HepG2 (cell line): Measurements from ENCODE around the gene C16orf78. TPM values are rescaled to one million over a fixed set of nuclear protein-coding genes. Genes with fewer than 3 reads are reported as not detected.

Source experiments
- ATAC-seq: fragments of 200-7000 bp; cut with Tn5 transposase; 3 replicates; pipeline ENCODE4 v1.9.1; 2020; ENCODE audit warnings: mild to moderate bottlenecking, moderate library complexity
- BruUV-seq: library from RNA; stranded (reverse); fragments of 400-500 nt; replicated peaks from 2 replicates; lab custom pipeline; 2021; lab: Mats Ljungman, UMichigan
- CTCF ChIA-PET: fragments of 300-600 bp; formaldehyde crosslinking; extraction: SDS; loops from one replicate; lab custom pipeline; 2021; ENCODE audit warnings: low total read pairs, inconsistent platforms, low intra/inter-chr PET ratio; lab: Yijun Ruan, JAX
- POLR2A ChIA-PET: fragments of 350-600 bp; sonication (Branson Sonifier 250); formaldehyde crosslinking; loops from one replicate; lab custom pipeline; 2020; ENCODE audit warnings: antibody characterized with exemption, inconsistent platforms; lab: Yijun Ruan, JAX
- DNase-seq: peaks from one replicate; pipeline ENCODE4 v3.0.0-alpha.2; 2015; ENCODE audit warnings: low spot score
- FAIRE-seq: peaks from 3 replicates; lab custom pipeline; 2011; peaks lifted over from hg19 to GRCh38; lab: Jason Lieb, UNC
- H2AFZ ChIP-seq: one replicate; pipeline ENCODE4 v1.6.1; 2011; ENCODE audit warnings: low read length, inconsistent platforms
- H3K27ac ChIP-seq: fragments of 300-600 bp; 3 replicates; pipeline ENCODE4 v1.8.0; 2011; ENCODE audit warnings: mixed run types, mild to moderate bottlenecking, mixed read lengths, low read length, inconsistent platforms; ENCODE audit not compliant: insufficient read depth; ENCODE audit errors: extremely low read length
- H3K27me3 ChIP-seq, 2 experiments: fragments of 200-600 bp in 1 of 2; 2 replicates in 1 of 2; 3 replicates in 1 of 2; pipeline versions ENCODE4 v1.6.0 to v1.8.0; 2011; ENCODE audit warnings: low read length in 2 of 2, mild to moderate bottlenecking in 2 of 2, moderate library complexity in 2 of 2, inconsistent platforms in 1 of 2; ENCODE audit not compliant: insufficient read depth in 2 of 2, control insufficient read depth in 1 of 2
- H3K36me3 ChIP-seq, 2 experiments: fragments of 200-600 bp in 1 of 2; replicated peaks in 1 of 2; 2 replicates in 1 of 2; 3 replicates in 1 of 2; pipeline versions ENCODE4 v1.5.1 to v1.8.0; 2011; ENCODE audit warnings: low read length in 2 of 2, inconsistent platforms in 1 of 2; ENCODE audit not compliant: insufficient read depth in 2 of 2, control insufficient read depth in 1 of 2
- H3K4me1 ChIP-seq: 2 replicates; pipeline ENCODE4 v1.5.1; 2012; ENCODE audit warnings: low read length, inconsistent platforms; ENCODE audit not compliant: insufficient read depth
- H3K4me2 ChIP-seq: 2 replicates; pipeline ENCODE4 v1.6.0; 2011; ENCODE audit warnings: low read depth, low read length, inconsistent platforms
- H3K4me3 ChIP-seq, 3 experiments: fragments of 200-600 bp in 1 of 3; sonication (generic), shearing (Covaris generic) in 1 of 3; replicated peaks in 1 of 3; 2 replicates each; pipeline ENCODE4 v1.5.1; 2011 to 2016; ENCODE audit warnings: low read length in 3 of 3, inconsistent platforms in 2 of 3, low read depth in 2 of 3, mild to moderate bottlenecking in 2 of 3, control low read depth in 1 of 3, mixed read lengths in 1 of 3; ENCODE audit not compliant: insufficient read depth in 1 of 3
- H3K79me2 ChIP-seq: one replicate; pipeline ENCODE4 v1.6.1; 2011; ENCODE audit warnings: low read length, inconsistent platforms; ENCODE audit not compliant: insufficient read depth
- H3K9ac ChIP-seq: 2 replicates; pipeline ENCODE4 v1.6.0; 2011; ENCODE audit warnings: mild to moderate bottlenecking, low read depth, low read length, inconsistent platforms; ENCODE audit not compliant: insufficient read depth
- H3K9me3 ChIP-seq: 2 replicates; pipeline ENCODE4 v1.5.1; 2012; ENCODE audit warnings: mild to moderate bottlenecking, low read length
- H4K20me1 ChIP-seq: 2 replicates; pipeline ENCODE4 v1.6.0; 2011; ENCODE audit warnings: inconsistent platforms, mild to moderate bottlenecking, low read length, moderate library complexity; ENCODE audit not compliant: insufficient read depth
- CBX5 ChIP-seq: sonication (generic); formaldehyde crosslinking; IDR thresholded peaks from 2 replicates; pipeline ENCODE4 v1.4.0; 2020; ENCODE audit warnings: missing genetic modification reagents, borderline replicate concordance
- FOXA3 ChIP-seq: IDR thresholded peaks from 2 replicates; pipeline ENCODE4 v1.6.1; 2016; ENCODE audit warnings: missing genetic modification reagents, missing compliant biosample characterization
- FOXK2 ChIP-seq: fragments of 450-650 bp; IDR thresholded peaks from 2 replicates; pipeline ENCODE4 v1.6.1; 2016
- ZNF17 ChIP-seq: sonication (generic); formaldehyde crosslinking; IDR thresholded peaks from 2 replicates; pipeline ENCODE4 v1.5.0; 2020; ENCODE audit warnings: mild to moderate bottlenecking, missing genetic modification reagents
- ZNF34 ChIP-seq: sonication (generic); formaldehyde crosslinking; IDR thresholded peaks from 2 replicates; pipeline ENCODE4 v1.4.0; 2020; ENCODE audit warnings: mild to moderate bottlenecking, missing genetic modification reagents, borderline replicate concordance
- WGBS: methylation state at CpG from one replicate; pipeline ENCODE4 v1.1.6; 2017; ENCODE audit warnings: low lambda C conversion rate; 5-methylcytosine and 5-hydroxymethylcytosine counted together
- in situ Hi-C: cut with HindIII; loops from 2 replicates; pipeline ENCODE4 v1.10.0; 2017; ENCODE audit warnings: low pct_unique_long_range_greater_than_20kb; ENCODE audit not compliant: extremely low pct_ligation_motif_present
- intact Hi-C: fragments of 100-400 bp; cut with micrococcal nuclease; formaldehyde crosslinking; loops from one replicate; pipeline ENCODE4 v1.10.0; 2022; ENCODE audit not compliant: unreplicated experiment
- polyA plus RNA-seq, 8 experiments: library from polyadenylated mRNA; depleted of rRNA in 3 of 8; stranded (reverse) in 7 of 8; unstranded in 1 of 8; fragments of >200 nt; fragmentation: Illumina TruSeq in 4 of 8; extraction: Trizol in 4 of 8; gene quantifications; 2 replicates each; pipeline versions ENCODE4 v1.2.1 to v1.2.3, GENCODE V29; 2011 to 2016; ENCODE audit warnings: low read depth in 4 of 8, missing spikeins in 1 of 8, mixed read lengths in 1 of 8; ENCODE audit not compliant: insufficient read depth in 1 of 8
- total RNA-seq, 5 experiments: library from RNA; depleted of rRNA; stranded (reverse); fragments of >200 nt; fragmentation: Illumina TruSeq; extraction: Trizol; gene quantifications; 2 replicates each; pipeline ENCODE4 v1.2.3, GENCODE V29; 2016; ENCODE audit warnings: low read depth in 1 of 5
- TF ChIP-seq, protein P1 (sequence below): sonication (generic); formaldehyde crosslinking; IDR thresholded peaks from 2 replicates; pipeline ENCODE4 v1.4.0; 2020; ENCODE audit warnings: missing genetic modification reagents, borderline replicate concordance
- TF ChIP-seq, protein P2 (sequence below): sonication (generic); formaldehyde crosslinking; conservative IDR thresholded peaks from 2 replicates; pipeline ENCODE4 v1.4.0; 2020; ENCODE audit warnings: missing genetic modification reagents
- TF ChIP-seq, protein P3 (sequence below): sonication (generic); formaldehyde crosslinking; IDR thresholded peaks from 2 replicates; pipeline ENCODE4 v1.4.0; 2020; ENCODE audit warnings: mild to moderate bottlenecking, missing genetic modification reagents

The C16orf78 gene
- total and polyA plus RNA-seq, 2 of the 13 experiments (the other 11 are each of a cell fraction or from before 2014, with no cell fraction given), result not detected

DNA sequence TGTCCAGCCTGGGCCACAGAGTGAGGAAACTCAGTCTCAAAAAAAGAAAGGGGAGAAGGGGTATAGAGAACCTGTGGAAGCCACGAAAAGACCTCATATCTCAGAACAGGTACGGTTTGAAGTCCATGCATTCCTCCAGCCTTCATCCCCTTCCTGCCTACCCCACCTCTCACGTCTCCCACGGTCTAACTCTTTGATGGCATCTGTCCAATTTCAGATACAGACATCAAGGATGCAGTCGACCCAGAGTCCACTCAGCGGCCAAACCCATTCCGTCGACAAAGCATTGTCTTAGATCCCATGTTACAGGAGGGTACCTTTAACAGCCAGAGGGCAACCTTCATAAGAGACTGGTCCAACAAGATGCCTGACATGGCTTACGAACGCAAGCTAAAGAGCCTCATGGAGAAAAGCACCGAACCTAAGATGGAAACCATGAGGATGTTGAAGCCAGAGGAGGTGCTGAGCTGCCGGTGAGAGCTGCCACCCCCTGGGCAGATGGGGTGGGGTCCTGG lies 22.7 kb downstream of the C16orf78 start:
- ATAC-seq (no peak), FAIRE-seq (no peak), DNase-seq (no peak)
- CTCF ChIA-PET, result no interaction called here
- POLR2A ChIA-PET, result no interaction called here
- Histone ChIP-seq H3K36me3 (no peaks in the 10 kb centered on the region), H3K9ac (no peak overlapping the region), H3K27me3 (peaks cover 0 to 6% of the 10 kb centered on the region in 2 experiments; a peak in 1 of 5 replicates), H3K4me2 (no peak overlapping the region), H4K20me1 (no peaks in the 10 kb centered on the region), H3K79me2 (no peaks in the 10 kb centered on the region), H3K4me1 (no peaks in the 10 kb centered on the region), H3K27ac (no peak overlapping the region), H3K9me3 (no peaks in the 10 kb centered on the region), H2AFZ (no peak overlapping the region), H3K4me3 (no peak overlapping the region)
- intact Hi-C loops, result no loop called here
- in situ Hi-C loops, result no loop called here
- BruUV-seq, result no TSS peak
- WGBS, result 17% methylated on average over 12 of the region's 12 CpGs
- TF ChIP-seq, protein P1, sequence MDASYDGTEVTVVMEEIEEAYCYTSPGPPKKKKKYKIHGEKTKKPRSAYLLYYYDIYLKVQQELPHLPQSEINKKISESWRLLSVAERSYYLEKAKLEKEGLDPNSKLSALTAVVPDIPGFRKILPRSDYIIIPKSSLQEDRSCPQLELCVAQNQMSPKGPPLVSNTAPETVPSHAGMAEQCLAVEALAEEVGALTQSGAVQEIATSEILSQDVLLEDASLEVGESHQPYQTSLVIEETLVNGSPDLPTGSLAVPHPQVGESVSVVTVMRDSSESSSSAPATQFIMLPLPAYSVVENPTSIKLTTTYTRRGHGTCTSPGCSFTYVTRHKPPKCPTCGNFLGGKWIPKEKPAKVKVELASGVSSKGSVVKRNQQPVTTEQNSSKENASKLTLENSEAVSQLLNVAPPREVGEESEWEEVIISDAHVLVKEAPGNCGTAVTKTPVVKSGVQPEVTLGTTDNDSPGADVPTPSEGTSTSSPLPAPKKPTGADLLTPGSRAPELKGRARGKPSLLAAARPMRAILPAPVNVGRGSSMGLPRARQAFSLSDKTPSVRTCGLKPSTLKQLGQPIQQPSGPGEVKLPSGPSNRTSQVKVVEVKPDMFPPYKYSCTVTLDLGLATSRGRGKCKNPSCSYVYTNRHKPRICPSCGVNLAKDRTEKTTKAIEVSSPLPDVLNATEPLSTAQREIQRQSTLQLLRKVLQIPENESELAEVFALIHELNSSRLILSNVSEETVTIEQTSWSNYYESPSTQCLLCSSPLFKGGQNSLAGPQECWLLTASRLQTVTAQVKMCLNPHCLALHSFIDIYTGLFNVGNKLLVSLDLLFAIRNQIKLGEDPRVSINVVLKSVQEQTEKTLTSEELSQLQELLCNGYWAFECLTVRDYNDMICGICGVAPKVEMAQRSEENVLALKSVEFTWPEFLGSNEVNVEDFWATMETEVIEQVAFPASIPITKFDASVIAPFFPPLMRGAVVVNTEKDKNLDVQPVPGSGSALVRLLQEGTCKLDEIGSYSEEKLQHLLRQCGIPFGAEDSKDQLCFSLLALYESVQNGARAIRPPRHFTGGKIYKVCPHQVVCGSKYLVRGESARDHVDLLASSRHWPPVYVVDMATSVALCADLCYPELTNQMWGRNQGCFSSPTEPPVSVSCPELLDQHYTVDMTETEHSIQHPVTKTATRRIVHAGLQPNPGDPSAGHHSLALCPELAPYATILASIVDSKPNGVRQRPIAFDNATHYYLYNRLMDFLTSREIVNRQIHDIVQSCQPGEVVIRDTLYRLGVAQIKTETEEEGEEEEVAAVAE (CRISPR knock-in tag), result no peak
- TF ChIP-seq, protein P2, sequence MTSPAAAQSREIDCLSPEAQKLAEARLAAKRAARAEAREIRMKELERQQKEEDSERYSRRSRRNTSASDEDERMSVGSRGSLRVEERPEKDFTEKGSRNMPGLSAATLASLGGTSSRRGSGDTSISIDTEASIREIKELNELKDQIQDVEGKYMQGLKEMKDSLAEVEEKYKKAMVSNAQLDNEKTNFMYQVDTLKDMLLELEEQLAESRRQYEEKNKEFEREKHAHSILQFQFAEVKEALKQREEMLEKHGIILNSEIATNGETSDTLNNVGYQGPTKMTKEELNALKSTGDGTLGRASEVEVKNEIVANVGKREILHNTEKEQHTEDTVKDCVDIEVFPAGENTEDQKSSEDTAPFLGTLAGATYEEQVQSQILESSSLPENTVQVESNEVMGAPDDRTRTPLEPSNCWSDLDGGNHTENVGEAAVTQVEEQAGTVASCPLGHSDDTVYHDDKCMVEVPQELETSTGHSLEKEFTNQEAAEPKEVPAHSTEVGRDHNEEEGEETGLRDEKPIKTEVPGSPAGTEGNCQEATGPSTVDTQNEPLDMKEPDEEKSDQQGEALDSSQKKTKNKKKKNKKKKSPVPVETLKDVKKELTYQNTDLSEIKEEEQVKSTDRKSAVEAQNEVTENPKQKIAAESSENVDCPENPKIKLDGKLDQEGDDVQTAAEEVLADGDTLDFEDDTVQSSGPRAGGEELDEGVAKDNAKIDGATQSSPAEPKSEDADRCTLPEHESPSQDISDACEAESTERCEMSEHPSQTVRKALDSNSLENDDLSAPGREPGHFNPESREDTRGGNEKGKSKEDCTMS (CRISPR knock-in tag), result no peak
- TF ChIP-seq CBX5 (CRISPR knock-in tag) (no peak), ZNF34 (CRISPR knock-in tag) (no peak), ZNF17 (no peak), FOXK2 (no peak), FOXA3 (no peak)
- TF ChIP-seq, protein P3, sequence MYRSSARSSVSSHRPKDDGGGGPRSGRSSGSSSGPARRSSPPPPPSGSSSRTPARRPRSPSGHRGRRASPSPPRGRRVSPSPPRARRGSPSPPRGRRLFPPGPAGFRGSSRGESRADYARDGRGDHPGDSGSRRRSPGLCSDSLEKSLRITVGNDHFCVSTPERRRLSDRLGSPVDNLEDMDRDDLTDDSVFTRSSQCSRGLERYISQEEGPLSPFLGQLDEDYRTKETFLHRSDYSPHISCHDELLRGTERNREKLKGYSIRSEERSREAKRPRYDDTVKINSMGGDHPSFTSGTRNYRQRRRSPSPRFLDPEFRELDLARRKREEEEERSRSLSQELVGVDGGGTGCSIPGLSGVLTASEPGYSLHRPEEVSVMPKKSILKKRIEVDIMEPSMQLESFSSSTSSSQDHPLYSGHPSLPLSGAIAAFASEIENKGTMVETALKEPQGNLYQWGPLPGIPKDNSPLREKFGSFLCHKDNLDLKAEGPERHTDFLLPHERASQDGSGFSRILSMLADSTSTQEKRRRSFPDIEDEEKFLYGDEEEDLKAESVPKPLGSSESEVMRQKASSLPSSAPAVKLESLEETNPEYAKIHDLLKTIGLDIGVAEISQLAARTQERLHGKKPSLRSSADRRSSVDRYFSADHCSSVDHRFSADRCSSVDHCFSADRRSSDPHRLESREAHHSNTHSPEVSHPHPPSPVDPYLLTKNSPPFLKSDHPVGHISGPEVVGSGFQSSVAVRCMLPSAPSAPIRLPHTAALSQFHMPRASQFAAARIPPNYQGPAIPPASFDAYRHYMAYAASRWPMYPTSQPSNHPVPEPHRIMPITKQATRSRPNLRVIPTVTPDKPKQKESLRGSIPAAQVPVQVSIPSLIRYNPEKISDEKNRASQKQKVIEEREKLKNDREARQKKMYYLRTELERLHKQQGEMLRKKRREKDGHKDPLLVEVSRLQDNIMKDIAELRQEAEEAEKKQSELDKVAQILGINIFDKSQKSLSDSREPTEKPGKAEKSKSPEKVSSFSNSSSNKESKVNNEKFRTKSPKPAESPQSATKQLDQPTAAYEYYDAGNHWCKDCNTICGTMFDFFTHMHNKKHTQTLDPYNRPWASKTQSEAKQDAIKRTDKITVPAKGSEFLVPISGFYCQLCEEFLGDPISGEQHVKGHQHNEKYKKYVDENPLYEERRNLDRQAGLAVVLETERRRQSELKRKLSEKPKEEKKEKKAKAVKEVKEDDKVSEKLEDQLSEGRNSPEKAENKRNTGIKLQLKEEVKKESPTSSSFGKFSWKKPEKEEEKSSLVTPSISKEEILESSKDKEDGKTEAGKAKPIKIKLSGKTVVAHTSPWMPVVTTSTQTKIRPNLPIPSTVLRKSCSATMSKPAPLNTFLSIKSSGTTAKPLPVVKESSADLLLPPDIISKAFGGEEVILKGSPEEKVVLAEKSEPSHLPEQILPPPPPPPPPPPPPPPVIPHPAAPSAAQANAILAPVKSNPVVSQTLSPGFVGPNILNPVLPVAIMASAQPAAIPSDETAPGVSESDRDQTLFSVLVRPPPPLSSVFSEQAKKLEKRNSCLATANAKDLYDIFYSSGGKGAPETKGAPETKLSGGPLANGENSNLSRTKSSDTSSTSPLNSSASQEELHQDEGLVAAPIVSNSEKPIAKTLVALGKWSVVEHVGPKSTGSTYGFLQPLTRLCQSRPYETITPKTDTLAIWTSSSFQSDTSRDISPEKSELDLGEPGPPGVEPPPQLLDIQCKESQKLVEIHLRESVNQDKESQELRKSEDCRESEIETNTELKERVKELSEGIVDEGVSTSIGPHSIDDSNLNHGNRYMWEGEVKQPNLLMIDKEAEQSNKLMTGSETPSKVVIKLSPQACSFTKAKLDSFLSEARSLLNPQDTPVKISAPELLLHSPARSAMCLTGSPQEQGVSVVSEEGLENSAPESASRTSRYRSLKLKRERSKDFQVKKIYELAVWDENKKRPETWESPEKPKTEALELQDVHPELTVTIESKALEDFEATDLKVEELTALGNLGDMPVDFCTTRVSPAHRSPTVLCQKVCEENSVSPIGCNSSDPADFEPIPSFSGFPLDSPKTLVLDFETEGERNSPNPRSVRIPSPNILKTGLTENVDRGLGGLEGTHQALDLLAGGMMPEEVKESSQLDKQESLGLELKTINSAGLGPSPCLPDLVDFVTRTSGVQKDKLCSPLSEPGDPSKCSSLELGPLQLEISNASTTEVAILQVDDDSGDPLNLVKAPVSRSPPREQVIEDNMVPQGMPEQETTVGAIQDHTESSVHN (CRISPR knock-in tag), result no peak
